ENCODE results near the gene SLC25A26.

Gene SLC25A26

GRCh38 chr3:66362541-66362941, 141.7 kb downstream of the SLC25A26 start:
- no peak overlapping the region for H3K4me2 ChIP-seq (ENCODE audit: low read length)
- H3K18ac ChIP-seq (ENCODE audit: low read length): no peak overlapping the region
- no peak overlapping the region for H3K4ac ChIP-seq (ENCODE audit: low read depth, low read length)
- H4K12ac ChIP-seq (ENCODE audit: low read depth, low read length): no peak overlapping the region
- no peaks in the 10 kb centered on the region for H3K79me2 ChIP-seq (ENCODE audit: control insufficient read depth, insufficient read depth, low read length, poor library complexity)
- H3K36me3 ChIP-seq (ENCODE audit: control insufficient read depth in 1 of 2, insufficient read depth in 2 of 2, low read length in 2 of 2): no peaks in the 10 kb centered on the region
- H2BK12ac ChIP-seq (ENCODE audit: low read length): no peak overlapping the region
- peaks cover 0 to 3% of the 10 kb centered on the region in 2 experiments for H3K4me1 ChIP-seq (ENCODE audit: control insufficient read depth in 1 of 2, insufficient read depth in 2 of 2, low read length in 2 of 2)
- no peak overlapping the region for H2AK5ac ChIP-seq (ENCODE audit: low read length)
- H4K91ac ChIP-seq (ENCODE audit: low read depth, low read length): no peak overlapping the region
- peak; percentile 27 to 71 for DNase-seq
- no peak overlapping the region for H2BK120ac ChIP-seq (ENCODE audit: insufficient read depth, low read length, poor library complexity)
- no peak overlapping the region for H3K14ac ChIP-seq (ENCODE audit: low read length)
- WGBS (ENCODE audit: extremely low coverage, insufficient coverage, insufficient read length): no CpG with 5 or more reads among the region's 3 CpGs
- no peaks in the 10 kb centered on the region for H3K79me1 ChIP-seq (ENCODE audit: low read length)
- no peak overlapping the region for H3K9ac ChIP-seq (ENCODE audit: low read length)
- H2AFZ ChIP-seq (ENCODE audit: insufficient read depth, low read length, poor library complexity): no peak overlapping the region
- H3K27ac ChIP-seq (ENCODE audit: low read depth, low read length): no peak overlapping the region
- H4K8ac ChIP-seq (ENCODE audit: low read depth, low read length): no peak overlapping the region
- H3K4me3 ChIP-seq (ENCODE audit: low read depth, low read length): no peak overlapping the region
- H2BK5ac ChIP-seq (ENCODE audit: low read depth, low read length, poor library complexity): no peak overlapping the region
- no peaks in the 10 kb centered on the region for H3K9me3 ChIP-seq (ENCODE audit: insufficient read depth, low read depth, low read length)
- no peak overlapping the region for H3K23ac ChIP-seq (ENCODE audit: low read length)
- no peaks in the 10 kb centered on the region for H3K27me3 ChIP-seq (ENCODE audit: insufficient read depth, low read length)

- no CpG with 5 or more reads among the region's 6 CpGs for WGBS (ENCODE audit: extremely low coverage, insufficient coverage, insufficient read length)
- no peak overlapping the region for H3K4ac ChIP-seq (ENCODE audit: low read depth, low read length)
- H3K9me3 ChIP-seq (ENCODE audit: insufficient read depth, low read depth, low read length): no peaks in the 10 kb centered on the region
- H3K23ac ChIP-seq (ENCODE audit: low read length): no peak overlapping the region
- H3K36me3 ChIP-seq (ENCODE audit: control insufficient read depth in 1 of 2, insufficient read depth in 2 of 2, low read length in 2 of 2): no peaks in the 10 kb centered on the region
- no peaks in the 10 kb centered on the region for H3K27me3 ChIP-seq (ENCODE audit: insufficient read depth, low read length)
- no peak overlapping the region for H3K4me2 ChIP-seq (ENCODE audit: low read length)
- H3K79me2 ChIP-seq (ENCODE audit: control insufficient read depth, insufficient read depth, low read length, poor library complexity): no peaks in the 10 kb centered on the region
- peaks cover 0 to 3% of the 10 kb centered on the region in 2 experiments for H3K4me1 ChIP-seq (ENCODE audit: control insufficient read depth in 1 of 2, insufficient read depth in 2 of 2, low read length in 2 of 2)
- H3K79me1 ChIP-seq (ENCODE audit: low read length): no peaks in the 10 kb centered on the region
- H2BK12ac ChIP-seq (ENCODE audit: low read length): no peak overlapping the region
- H2AK5ac ChIP-seq (ENCODE audit: low read length): no peak overlapping the region
- no peak overlapping the region for H2AFZ ChIP-seq (ENCODE audit: insufficient read depth, low read length, poor library complexity)
- no peak overlapping the region for H3K14ac ChIP-seq (ENCODE audit: low read length)
- H4K12ac ChIP-seq (ENCODE audit: low read depth, low read length): no peak overlapping the region
- no peak overlapping the region for H3K4me3 ChIP-seq (ENCODE audit: low read depth, low read length)
- peak; percentile 76 to 78 for DNase-seq
- H3K18ac ChIP-seq (ENCODE audit: low read length): no peak overlapping the region
- no peak overlapping the region for H4K91ac ChIP-seq (ENCODE audit: low read depth, low read length)
- no peak overlapping the region for H2BK5ac ChIP-seq (ENCODE audit: low read depth, low read length, poor library complexity)
- no peak overlapping the region for H3K27ac ChIP-seq (ENCODE audit: low read depth, low read length)
- H2BK120ac ChIP-seq (ENCODE audit: insufficient read depth, low read length, poor library complexity): no peak overlapping the region
- H4K8ac ChIP-seq (ENCODE audit: low read depth, low read length): no peak overlapping the region
- H3K9ac ChIP-seq (ENCODE audit: low read length): no peak overlapping the region
Observed at GRCh38 chr3:66363148-66363547, 142.3 kb downstream of the SLC25A26 start.

GRCh38 chr3:66365080-66365479, 144.3 kb downstream of the SLC25A26 start:
- H3K9ac ChIP-seq (ENCODE audit: low read length): no peak overlapping the region
- H3K4me1 ChIP-seq (ENCODE audit: control insufficient read depth in 1 of 2, insufficient read depth in 2 of 2, low read length in 2 of 2): peaks cover 0 to 3% of the 10 kb centered on the region in 2 experiments
- no peak overlapping the region for H3K27ac ChIP-seq (ENCODE audit: low read depth, low read length)
- H3K4ac ChIP-seq (ENCODE audit: low read depth, low read length): no peak overlapping the region
- H3K79me2 ChIP-seq (ENCODE audit: control insufficient read depth, insufficient read depth, low read length, poor library complexity): no peaks in the 10 kb centered on the region
- no peaks in the 10 kb centered on the region for H3K79me1 ChIP-seq (ENCODE audit: low read length)
- no peak overlapping the region for H3K18ac ChIP-seq (ENCODE audit: low read length)
- H4K91ac ChIP-seq (ENCODE audit: low read depth, low read length): no peak overlapping the region
- H4K12ac ChIP-seq (ENCODE audit: low read depth, low read length): no peak overlapping the region
- no peak overlapping the region for H2BK120ac ChIP-seq (ENCODE audit: insufficient read depth, low read length, poor library complexity)
- no peak overlapping the region for H4K8ac ChIP-seq (ENCODE audit: low read depth, low read length)
- H2AFZ ChIP-seq (ENCODE audit: insufficient read depth, low read length, poor library complexity): no peak overlapping the region
- H3K36me3 ChIP-seq (ENCODE audit: control insufficient read depth in 1 of 2, insufficient read depth in 2 of 2, low read length in 2 of 2): no peaks in the 10 kb centered on the region
- H3K27me3 ChIP-seq (ENCODE audit: insufficient read depth, low read length): no peaks in the 10 kb centered on the region
- no peak overlapping the region for H3K23ac ChIP-seq (ENCODE audit: low read length)
- WGBS (ENCODE audit: extremely low coverage, insufficient coverage, insufficient read length): no CpG with 5 or more reads among the region's 5 CpGs
- no peak overlapping the region for H2BK12ac ChIP-seq (ENCODE audit: low read length)
- no peak overlapping the region for H2AK5ac ChIP-seq (ENCODE audit: low read length)
- DNase-seq: no peak
- no peaks in the 10 kb centered on the region for H3K9me3 ChIP-seq (ENCODE audit: insufficient read depth, low read depth, low read length)
- H3K4me3 ChIP-seq (ENCODE audit: low read depth, low read length): no peak overlapping the region
- H2BK5ac ChIP-seq (ENCODE audit: low read depth, low read length, poor library complexity): no peak overlapping the region
- H3K14ac ChIP-seq (ENCODE audit: low read length): no peak overlapping the region
- no peak overlapping the region for H3K4me2 ChIP-seq (ENCODE audit: low read length)

GRCh38 chr3:66366747-66367146, 145.9 kb downstream of the SLC25A26 start:
- Histone ChIP-seq H4K8ac (ENCODE audit: low read depth, low read length) (no peak overlapping the region), H3K14ac (ENCODE audit: low read length) (no peak overlapping the region), H3K4me3 (ENCODE audit: low read depth, low read length) (no peak overlapping the region), H2AFZ (ENCODE audit: insufficient read depth, low read length, poor library complexity) (no peak overlapping the region), H3K36me3 (ENCODE audit: control insufficient read depth in 1 of 2, insufficient read depth in 2 of 2, low read length in 2 of 2) (no peaks in the 10 kb centered on the region), H2BK120ac (ENCODE audit: insufficient read depth, low read length, poor library complexity) (no peak overlapping the region), H2AK5ac (ENCODE audit: low read length) (no peak overlapping the region), H3K27ac (ENCODE audit: low read depth, low read length) (no peak overlapping the region), H2BK12ac (ENCODE audit: low read length) (no peak overlapping the region), H3K9ac (ENCODE audit: low read length) (no peak overlapping the region), H3K4me2 (ENCODE audit: low read length) (no peak overlapping the region), H3K79me1 (ENCODE audit: low read length) (no peaks in the 10 kb centered on the region), H3K4ac (ENCODE audit: low read depth, low read length) (no peak overlapping the region), H3K9me3 (ENCODE audit: insufficient read depth, low read depth, low read length) (no peaks in the 10 kb centered on the region), H4K91ac (ENCODE audit: low read depth, low read length) (no peak overlapping the region), H4K12ac (ENCODE audit: low read depth, low read length) (no peak overlapping the region), H3K27me3 (ENCODE audit: insufficient read depth, low read length) (no peaks in the 10 kb centered on the region), H2BK5ac (ENCODE audit: low read depth, low read length, poor library complexity) (no peak overlapping the region), H3K18ac (ENCODE audit: low read length) (no peak overlapping the region), H3K4me1 (ENCODE audit: control insufficient read depth in 1 of 2, insufficient read depth in 2 of 2, low read length in 2 of 2) (peaks cover 0 to 3% of the 10 kb centered on the region in 2 experiments), H3K79me2 (ENCODE audit: control insufficient read depth, insufficient read depth, low read length, poor library complexity) (no peaks in the 10 kb centered on the region), H3K23ac (ENCODE audit: low read length) (no peak overlapping the region)
- WGBS (ENCODE audit: extremely low coverage, insufficient coverage, insufficient read length): no CpG with 5 or more reads among the region's 7 CpGs
- no peak for DNase-seq

Data from trophoblast cell (in vitro differentiated cells and primary cell).